Prostate gland (tissue), 2 donors: Measurements from ENCODE around the gene ADH5. TPM values are rescaled to one million over a fixed set of nuclear protein-coding genes. Genes with fewer than 3 reads are reported as not detected.
"Not testable (repeated sequence)": the region's sequence is repeated elsewhere in the genome, so short reads cannot be mapped to it uniquely, and the experiment has no call there.

Experiments used
- DNase-seq: peaks from one replicate; pipeline ENCODE4 v3.0.0-alpha.2; 2019; ENCODE audit warnings: low spot score
- H3K27ac ChIP-seq, 2 donors: fragments of 200-600 bp; sonication (generic); 2 replicates each; pipeline ENCODE4 v1.5.1; 2017 to 2019
- H3K27me3 ChIP-seq: fragments of 200-600 bp; sonication (generic); replicated peaks from 2 replicates; pipeline ENCODE4 v1.5.1; 2019; ENCODE audit not compliant: insufficient read depth
- H3K36me3 ChIP-seq, 2 donors: fragments of 200-600 bp; sonication (generic); 1 replicate in 1 of 2; 2 replicates in 1 of 2; pipeline versions ENCODE4 v1.5.1 to v1.8.1; 2017 to 2019
- H3K4me1 ChIP-seq: fragments of 200-600 bp; sonication (generic); replicated peaks from 2 replicates; pipeline ENCODE4 v1.5.1; 2019
- H3K4me3 ChIP-seq, 2 donors: fragments of 200-600 bp; sonication (generic); 2 replicates each; pipeline ENCODE4 v1.5.1; 2017 to 2019
- H3K9me3 ChIP-seq: fragments of 200-600 bp; sonication (generic); 2 replicates; pipeline ENCODE4 v1.5.1; 2017
- POLR2A ChIP-seq: fragments of 450-650 bp; IDR thresholded peaks from one replicate; pipeline ENCODE4 v1.6.1; 2016; ENCODE audit warnings: antibody characterized with exemption, mild to moderate bottlenecking
- POLR2AphosphoS5 ChIP-seq: sonication (generic); formaldehyde crosslinking; IDR thresholded peaks from one replicate; pipeline ENCODE4 v1.6.1; 2017; ENCODE audit warnings: antibody characterized with exemption
- WGBS: methylation state at CpG from one replicate; pipeline ENCODE4 v1.1.5; 2018; 5-methylcytosine and 5-hydroxymethylcytosine counted together
- intact Hi-C: fragments of 100-400 bp; cut with DNase I; formaldehyde crosslinking; loops from one replicate; pipeline ENCODE4 v1.14.2; 2022
- total RNA-seq, 2 donors: library from RNA; depleted of rRNA; stranded (reverse); fragments of >200 nt; gene quantifications; one replicate each; pipeline ENCODE4 v1.1.0, GENCODE V29; 2016
- TF ChIP-seq, protein P1 (sequence below), 4 experiments: fragments of 200-600 bp in 2 of 4; fragments of 450-650 bp in 2 of 4; sonication (generic) in 2 of 4; IDR thresholded peaks; 1 replicate in 3 of 4; 2 replicates in 1 of 4; pipeline ENCODE4 v1.5.1; 2016 to 2019; ENCODE audit warnings: antibody characterized with exemption in 4 of 4, mild to moderate bottlenecking in 2 of 4, moderate library complexity in 2 of 4

Gene ADH5
- total RNA-seq, 2 donors from 2014 or later: 127 to 149 TPM

GRCh38 chr4:99091841-99092240 lies 3.3 kb upstream of the ADH5 start:
- H3K4me1 ChIP-seq, H3K36me3 ChIP-seq, H3K9me3 ChIP-seq, H3K27me3 ChIP-seq, H3K4me3 ChIP-seq, intact Hi-C loops: not testable (repeated sequence)
- peak; percentile 23 for TF ChIP-seq POLR2AphosphoS5
- peak overlapping the region; percentile 34 to 96 for H3K27ac ChIP-seq
- DNase-seq: peak; percentile 53
- whole genome bisulfite sequencing: 31% methylated on average over 2 of the region's 2 CpGs

DNA sequence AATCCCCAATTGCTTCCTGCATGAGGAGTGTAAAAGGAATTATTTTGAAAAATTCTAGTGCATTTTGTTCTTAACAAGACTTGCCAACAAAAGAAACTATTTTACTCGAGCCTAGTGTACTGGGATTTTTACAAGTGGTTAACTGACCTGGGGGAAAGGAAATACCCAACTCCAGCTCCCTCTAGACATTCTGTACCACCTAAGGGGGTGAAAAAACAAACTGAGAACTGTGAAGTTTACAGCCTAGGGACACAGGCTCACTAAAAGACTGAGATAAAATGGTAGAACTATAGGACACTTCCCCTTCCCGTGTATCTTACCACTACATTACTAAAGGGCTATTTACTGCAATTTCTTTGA lies 2.6 kb upstream of the ADH5 start:
- no peaks in the 10 kb centered on the region for H3K9me3 ChIP-seq
- no peak overlapping the region for H3K4me3 ChIP-seq
- no peaks in the 10 kb centered on the region for H3K27me3 ChIP-seq
- no peak for DNase-seq
- no peaks in the 10 kb centered on the region for H3K4me1 ChIP-seq
- H3K27ac ChIP-seq: peak overlapping the region; percentile 34 to 96
- intact Hi-C loops: no loop called here
- H3K36me3 ChIP-seq: no peaks in the 10 kb centered on the region
- TF ChIP-seq, protein P1, sequence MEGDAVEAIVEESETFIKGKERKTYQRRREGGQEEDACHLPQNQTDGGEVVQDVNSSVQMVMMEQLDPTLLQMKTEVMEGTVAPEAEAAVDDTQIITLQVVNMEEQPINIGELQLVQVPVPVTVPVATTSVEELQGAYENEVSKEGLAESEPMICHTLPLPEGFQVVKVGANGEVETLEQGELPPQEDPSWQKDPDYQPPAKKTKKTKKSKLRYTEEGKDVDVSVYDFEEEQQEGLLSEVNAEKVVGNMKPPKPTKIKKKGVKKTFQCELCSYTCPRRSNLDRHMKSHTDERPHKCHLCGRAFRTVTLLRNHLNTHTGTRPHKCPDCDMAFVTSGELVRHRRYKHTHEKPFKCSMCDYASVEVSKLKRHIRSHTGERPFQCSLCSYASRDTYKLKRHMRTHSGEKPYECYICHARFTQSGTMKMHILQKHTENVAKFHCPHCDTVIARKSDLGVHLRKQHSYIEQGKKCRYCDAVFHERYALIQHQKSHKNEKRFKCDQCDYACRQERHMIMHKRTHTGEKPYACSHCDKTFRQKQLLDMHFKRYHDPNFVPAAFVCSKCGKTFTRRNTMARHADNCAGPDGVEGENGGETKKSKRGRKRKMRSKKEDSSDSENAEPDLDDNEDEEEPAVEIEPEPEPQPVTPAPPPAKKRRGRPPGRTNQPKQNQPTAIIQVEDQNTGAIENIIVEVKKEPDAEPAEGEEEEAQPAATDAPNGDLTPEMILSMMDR (IDR thresholded peaks at IDR 0.05): no peak
- TF ChIP-seq POLR2A: no peak
- 9% methylated on average over 2 of the region's 2 CpGs for WGBS

- Histone ChIP-seq H3K4me3 (peak overlapping the region; percentile 66 to 79), H3K4me1 (no peaks in the 10 kb centered on the region), H3K9me3 (no peaks in the 10 kb centered on the region), H3K27me3 (no peaks in the 10 kb centered on the region), H3K36me3 (no peaks in the 10 kb centered on the region), H3K27ac (peak overlapping the region; percentile 96)
- no peak for TF ChIP-seq POLR2AphosphoS5
- TF ChIP-seq, protein P1 (IDR thresholded peaks at IDR 0.05): no peak
- TF ChIP-seq POLR2A: no peak
- intact Hi-C loops: no loop called here
- DNase-seq: no peak
- WGBS: 33% methylated on average over 2 of the region's 2 CpGs
These were observed 2.1 kb upstream of the ADH5 start for GRCh38 chr4:99090481-99091215.

DNA sequence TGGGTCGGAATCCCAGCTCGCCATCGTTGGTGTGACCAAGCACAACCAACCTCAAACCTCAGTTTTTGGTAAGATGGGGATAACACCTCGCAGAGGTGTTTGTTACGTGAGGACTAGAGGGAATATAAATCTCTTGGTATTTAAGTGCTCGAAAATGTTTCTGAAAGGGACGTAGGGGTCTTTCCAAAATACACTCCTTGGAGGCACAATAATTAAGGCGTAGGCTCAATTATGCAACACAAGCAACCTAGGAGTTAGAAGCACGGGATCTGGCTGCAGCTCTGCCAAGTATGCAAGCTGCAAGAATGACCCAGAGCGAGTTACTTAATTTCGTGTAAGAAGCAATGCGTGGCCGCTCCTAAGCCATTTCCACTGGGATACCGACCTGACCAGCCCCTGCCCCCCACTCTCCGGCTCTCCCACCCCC lies 552 bp downstream of the ADH5 start:
- whole genome bisulfite sequencing: 3% methylated on average over 15 of the region's 15 CpGs
- intact Hi-C loops: loop anchor here (10.0 kb wide), 1 partner anchor 237 kb away; the partner anchor contains the start of gene ADH1B
- no peaks in the 10 kb centered on the region for H3K4me1 ChIP-seq

GRCh38 chr4:99084595-99084994 lies 4.0 kb downstream of the ADH5 start:
- 84% methylated on average over 2 of the region's 2 CpGs for WGBS
- no peak overlapping the region for H3K27ac ChIP-seq
- H3K36me3 ChIP-seq: peaks cover 0 to 6% of the 10 kb centered on the region in 2 donors
- no peaks in the 10 kb centered on the region for H3K27me3 ChIP-seq
- DNase-seq: no peak
- H3K4me3 ChIP-seq: no peak overlapping the region
- intact Hi-C loops: loop anchor here (10.0 kb wide), 1 partner anchor 240 kb away; the partner anchor contains the start of gene ADH1B
- TF ChIP-seq POLR2AphosphoS5: no peak
- no peak for TF ChIP-seq POLR2A
- TF ChIP-seq, protein P1 (IDR thresholded peaks at IDR 0.05): no peak
- no peaks in the 10 kb centered on the region for H3K9me3 ChIP-seq
- H3K4me1 ChIP-seq: no peaks in the 10 kb centered on the region

More for the DNA sequence above, 552 bp downstream of the ADH5 start:
- Histone ChIP-seq H3K4me3 (peak overlapping the region; percentile 66 to 79), H3K27me3 (no peaks in the 10 kb centered on the region), H3K9me3 (no peaks in the 10 kb centered on the region), H3K27ac (peak overlapping the region; percentile 96), H3K36me3 (peaks cover 0 to 6% of the 10 kb centered on the region in 2 donors)
- DNase-seq: peak; percentile 79
- TF ChIP-seq, protein P1 (IDR thresholded peaks at IDR 0.05): no peak
- TF ChIP-seq POLR2AphosphoS5: peak; percentile 58
- TF ChIP-seq POLR2A: no peak
